HUES48 (cell line): Measurements from ENCODE around the gene KCNA4.
"Not testable (repeated sequence)": the region's sequence is repeated elsewhere in the genome, so short reads cannot be mapped to it uniquely, and the experiment has no call there.

ENCODE experiments used
- H3K27ac ChIP-seq: one replicate; pipeline ENCODE4 v1.7.0; 2013; ENCODE audit warnings: low read depth, low read length, inconsistent platforms
- H3K27me3 ChIP-seq: 2 replicates; pipeline ENCODE4 v1.6.1; 2013; ENCODE audit warnings: mild to moderate bottlenecking, low read length; ENCODE audit not compliant: control insufficient read depth, insufficient read depth
- H3K36me3 ChIP-seq: 2 replicates; pipeline ENCODE4 v1.6.1; 2013; ENCODE audit warnings: low read length; ENCODE audit not compliant: control insufficient read depth, insufficient read depth
- H3K4me1 ChIP-seq: 2 replicates; pipeline ENCODE4 v1.6.1; 2013; ENCODE audit warnings: mild to moderate bottlenecking, low read length; ENCODE audit not compliant: control insufficient read depth, insufficient read depth
- H3K4me3 ChIP-seq: 2 replicates; pipeline ENCODE4 v1.5.1; 2013; ENCODE audit warnings: mild to moderate bottlenecking, low read depth, low read length
- H3K9ac ChIP-seq: 2 replicates; pipeline ENCODE4 v1.6.1; 2013; ENCODE audit warnings: mild to moderate bottlenecking, low read depth, low read length, moderate library complexity
- H3K9me3 ChIP-seq: 2 replicates; pipeline ENCODE4 v1.6.1; 2013; ENCODE audit warnings: low read length; ENCODE audit not compliant: control insufficient read depth, insufficient read depth

KCNA4 gene

GRCh38 chr11:30000986-30001750 is 15.7 kb downstream of the KCNA4 start:
- Histone ChIP-seq H3K27me3 (peaks cover 25% of the 10 kb centered on the region), H3K36me3 (no peaks in the 10 kb centered on the region), H3K9me3 (no peaks in the 10 kb centered on the region), H3K27ac (no peak overlapping the region), H3K4me1 (no peaks in the 10 kb centered on the region), H3K9ac (no peak overlapping the region), H3K4me3 (no peak overlapping the region)

DNA sequence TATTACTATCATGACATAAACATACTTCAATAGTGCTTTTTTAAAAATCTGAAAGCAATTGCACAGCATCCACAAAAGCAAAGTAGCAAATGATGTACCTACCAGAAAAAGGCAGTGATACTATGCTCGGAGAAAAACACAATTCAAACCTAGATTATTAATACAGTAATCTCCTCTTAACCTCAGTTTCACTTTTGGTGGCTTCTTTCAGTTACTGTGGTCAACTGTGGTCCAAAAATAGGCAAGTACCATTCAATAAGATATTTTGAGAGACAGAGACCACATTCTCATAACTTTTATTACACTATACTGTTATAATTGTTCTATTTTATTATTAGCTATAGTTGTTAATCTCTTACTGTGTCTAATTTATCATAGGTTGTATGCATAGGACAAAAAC is 20.8 kb downstream of the KCNA4 start:
- Histone ChIP-seq H3K9me3 (no peaks in the 10 kb centered on the region), H3K27ac (no peak overlapping the region), H3K4me3 (no peak overlapping the region), H3K36me3 (no peaks in the 10 kb centered on the region), H3K9ac (no peak overlapping the region), H3K27me3 (0 out of 2 replicates have a peak, but pooled peaks cover 1% of the 10 kb centered on the region), H3K4me1 (no peaks in the 10 kb centered on the region)

- no peak overlapping the region for H3K9ac ChIP-seq
- H3K36me3 ChIP-seq = no peaks in the 10 kb centered on the region
- no peaks in the 10 kb centered on the region for H3K9me3 ChIP-seq
- no peak overlapping the region for H3K27ac ChIP-seq
- no peak overlapping the region for H3K4me3 ChIP-seq
- H3K27me3 ChIP-seq = no peaks in the 10 kb centered on the region
- H3K4me1 ChIP-seq = no peaks in the 10 kb centered on the region
Measured at GRCh38 chr11:29989174-29989970, 27.5 kb downstream of the KCNA4 start.

DNA sequence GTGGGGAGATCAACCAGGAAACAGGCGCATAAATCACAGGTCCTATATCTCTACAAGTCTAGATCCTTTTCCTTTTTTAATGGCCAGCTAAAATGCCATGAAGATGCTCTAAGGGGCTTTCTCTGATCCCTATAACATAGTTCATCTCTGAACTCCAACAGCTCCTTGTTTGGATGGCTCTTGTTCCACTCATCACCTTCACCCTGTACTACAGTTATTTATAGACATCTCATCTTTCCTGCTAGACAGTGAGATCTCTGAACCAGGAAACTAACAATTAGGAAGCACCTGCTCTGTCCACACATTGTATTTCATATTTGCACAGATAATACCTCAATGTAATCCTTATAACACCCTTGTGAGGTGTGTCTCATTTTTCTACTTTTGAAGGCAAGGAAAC is 31.6 kb downstream of the KCNA4 start:
- H3K9ac ChIP-seq = no peak overlapping the region
- H3K9me3 ChIP-seq = no peaks in the 10 kb centered on the region
- H3K4me3 ChIP-seq = no peak overlapping the region
- H3K27me3 ChIP-seq = no peaks in the 10 kb centered on the region
- H3K27ac ChIP-seq = no peak overlapping the region
- H3K4me1 ChIP-seq = no peaks in the 10 kb centered on the region
- no peaks in the 10 kb centered on the region for H3K36me3 ChIP-seq

GRCh38 chr11:29984544-29984943 is 32.3 kb downstream of the KCNA4 start:
- no peak overlapping the region for H3K9ac ChIP-seq
- no peak overlapping the region for H3K27ac ChIP-seq
- H3K4me3 ChIP-seq = no peak overlapping the region
- H3K4me1 ChIP-seq = no peaks in the 10 kb centered on the region
- H3K9me3 ChIP-seq = no peaks in the 10 kb centered on the region
- H3K36me3 ChIP-seq = no peaks in the 10 kb centered on the region
- H3K27me3 ChIP-seq = no peaks in the 10 kb centered on the region

- Histone ChIP-seq H3K9me3 (no peaks in the 10 kb centered on the region), H3K27ac (no peak overlapping the region), H3K4me1 (no peaks in the 10 kb centered on the region), H3K4me3 (no peak overlapping the region), H3K27me3 (no peaks in the 10 kb centered on the region), H3K36me3 (no peaks in the 10 kb centered on the region), H3K9ac (no peak overlapping the region)
Measured at GRCh38 chr11:29978549-29978948, 38.3 kb downstream of the KCNA4 start.

DNA sequence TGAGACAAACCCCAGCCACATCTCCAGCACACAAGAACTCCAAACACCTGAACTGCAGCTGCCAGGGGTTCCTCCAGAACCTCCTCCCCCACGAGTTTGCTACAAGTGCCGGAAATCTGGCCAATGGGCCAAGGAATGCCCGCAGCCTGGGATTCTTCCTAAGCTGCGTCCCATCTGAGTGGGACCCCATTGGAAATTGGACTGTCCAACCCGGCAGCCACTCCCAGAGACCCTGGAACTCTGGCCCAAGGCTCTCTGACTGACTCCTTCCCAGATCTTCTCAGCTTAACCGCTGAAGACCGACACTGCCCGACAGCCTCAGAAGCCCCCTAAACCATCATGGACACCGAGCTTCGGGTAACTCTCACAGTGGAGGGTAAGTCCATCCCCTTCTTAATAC is 41.2 kb downstream of the KCNA4 start:
- H3K9ac ChIP-seq, H3K27ac ChIP-seq, H3K27me3 ChIP-seq, H3K36me3 ChIP-seq, H3K4me1 ChIP-seq, H3K9me3 ChIP-seq, H3K4me3 ChIP-seq: not testable (repeated sequence)

- H3K4me1 ChIP-seq = peaks cover 16% of the 10 kb centered on the region
- no peak overlapping the region for H3K27ac ChIP-seq
- no peak overlapping the region for H3K9ac ChIP-seq
- H3K9me3 ChIP-seq = no peaks in the 10 kb centered on the region
- H3K36me3 ChIP-seq = no peaks in the 10 kb centered on the region
- no peaks in the 10 kb centered on the region for H3K27me3 ChIP-seq
- no peak overlapping the region for H3K4me3 ChIP-seq
Measured at GRCh38 chr11:29963796-29964195, 53.0 kb downstream of the KCNA4 start.

DNA sequence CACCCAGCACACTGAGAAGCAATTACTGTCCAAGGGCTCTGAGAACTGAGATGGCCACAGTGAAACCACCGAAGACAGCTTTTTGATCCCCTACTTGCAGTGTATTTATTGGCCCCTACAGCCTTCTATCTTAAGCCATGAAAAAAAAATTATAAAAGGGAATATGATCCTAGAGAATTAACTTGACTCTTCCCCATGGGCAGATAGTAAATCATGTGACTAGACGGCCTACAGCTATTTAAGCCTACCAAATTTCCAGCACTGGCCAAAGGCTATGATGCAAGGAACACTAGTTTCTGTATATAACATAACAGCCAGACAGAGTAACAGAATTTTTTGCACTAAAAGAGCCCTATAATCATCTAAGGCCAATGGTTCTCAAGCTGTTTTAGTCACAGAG is 53.8 kb downstream of the KCNA4 start:
- Histone ChIP-seq H3K27me3 (no peaks in the 10 kb centered on the region), H3K9ac (no peak overlapping the region), H3K36me3 (no peaks in the 10 kb centered on the region), H3K4me3 (no peak overlapping the region), H3K4me1 (peaks cover 18% of the 10 kb centered on the region), H3K27ac (no peak overlapping the region), H3K9me3 (no peaks in the 10 kb centered on the region)

DNA sequence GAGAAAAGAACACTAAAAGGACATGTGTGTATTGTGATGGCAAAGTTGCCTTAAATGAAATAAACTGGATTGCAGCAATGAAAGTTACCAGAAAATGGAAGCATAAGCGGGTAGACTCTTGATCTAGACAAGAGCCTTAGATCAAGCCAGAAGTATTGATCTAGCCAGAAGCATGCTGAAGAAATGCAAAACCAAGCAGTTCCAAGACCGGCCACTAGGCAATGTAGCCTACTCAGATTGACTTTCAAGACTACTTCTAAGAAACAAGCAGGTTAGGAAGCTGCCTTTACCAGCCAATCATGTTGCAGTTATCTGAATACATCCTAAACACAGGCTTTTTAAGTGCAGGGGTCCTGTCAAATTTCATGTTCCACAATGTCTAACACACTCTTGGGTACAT is 54.6 kb downstream of the KCNA4 start:
- H3K9me3 ChIP-seq = no peaks in the 10 kb centered on the region
- H3K4me3 ChIP-seq = no peak overlapping the region
- H3K9ac ChIP-seq = no peak overlapping the region
- no peaks in the 10 kb centered on the region for H3K36me3 ChIP-seq
- H3K27ac ChIP-seq = no peak overlapping the region
- no peaks in the 10 kb centered on the region for H3K27me3 ChIP-seq
- peaks cover 26% of the 10 kb centered on the region for H3K4me1 ChIP-seq
